OCI-LY7 (cell line): ENCODE data around the gene SRGAP3.

Experiments used
- EZH2phosphoT487 ChIP-seq: fragments of 200-600 bp; sonication (generic); IDR thresholded peaks from 2 replicates; pipeline ENCODE4 v1.6.1; 2018; ENCODE audit warnings: low read depth, borderline replicate concordance, mild to moderate bottlenecking, mixed run types, antibody characterized with exemption, low read length, moderate library complexity, mixed read lengths
- TF ChIP-seq, protein P1 (sequence below): fragments of 200-600 bp; sonication (generic); conservative IDR thresholded peaks from 2 replicates; pipeline ENCODE4 v1.5.1; 2014; ENCODE audit warnings: mild to moderate bottlenecking, antibody characterized with exemption, low read length, moderate library complexity, mixed read lengths

GRCh38 chr3:8959668-8960067 lies 289.8 kb downstream of the SRGAP3 start:
- TF ChIP-seq, protein P1, sequence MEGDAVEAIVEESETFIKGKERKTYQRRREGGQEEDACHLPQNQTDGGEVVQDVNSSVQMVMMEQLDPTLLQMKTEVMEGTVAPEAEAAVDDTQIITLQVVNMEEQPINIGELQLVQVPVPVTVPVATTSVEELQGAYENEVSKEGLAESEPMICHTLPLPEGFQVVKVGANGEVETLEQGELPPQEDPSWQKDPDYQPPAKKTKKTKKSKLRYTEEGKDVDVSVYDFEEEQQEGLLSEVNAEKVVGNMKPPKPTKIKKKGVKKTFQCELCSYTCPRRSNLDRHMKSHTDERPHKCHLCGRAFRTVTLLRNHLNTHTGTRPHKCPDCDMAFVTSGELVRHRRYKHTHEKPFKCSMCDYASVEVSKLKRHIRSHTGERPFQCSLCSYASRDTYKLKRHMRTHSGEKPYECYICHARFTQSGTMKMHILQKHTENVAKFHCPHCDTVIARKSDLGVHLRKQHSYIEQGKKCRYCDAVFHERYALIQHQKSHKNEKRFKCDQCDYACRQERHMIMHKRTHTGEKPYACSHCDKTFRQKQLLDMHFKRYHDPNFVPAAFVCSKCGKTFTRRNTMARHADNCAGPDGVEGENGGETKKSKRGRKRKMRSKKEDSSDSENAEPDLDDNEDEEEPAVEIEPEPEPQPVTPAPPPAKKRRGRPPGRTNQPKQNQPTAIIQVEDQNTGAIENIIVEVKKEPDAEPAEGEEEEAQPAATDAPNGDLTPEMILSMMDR = no peak
- TF ChIP-seq EZH2phosphoT487 = no peak
